ENCODE measurements around the gene KDM7A. TPM values are rescaled to one million over a fixed set of nuclear protein-coding genes. Genes with fewer than 3 reads are reported as not detected.

Gene KDM7A
- total RNA-seq, 2 experiments from 2014 or later = 6.6 to 6.8 TPM

DNA sequence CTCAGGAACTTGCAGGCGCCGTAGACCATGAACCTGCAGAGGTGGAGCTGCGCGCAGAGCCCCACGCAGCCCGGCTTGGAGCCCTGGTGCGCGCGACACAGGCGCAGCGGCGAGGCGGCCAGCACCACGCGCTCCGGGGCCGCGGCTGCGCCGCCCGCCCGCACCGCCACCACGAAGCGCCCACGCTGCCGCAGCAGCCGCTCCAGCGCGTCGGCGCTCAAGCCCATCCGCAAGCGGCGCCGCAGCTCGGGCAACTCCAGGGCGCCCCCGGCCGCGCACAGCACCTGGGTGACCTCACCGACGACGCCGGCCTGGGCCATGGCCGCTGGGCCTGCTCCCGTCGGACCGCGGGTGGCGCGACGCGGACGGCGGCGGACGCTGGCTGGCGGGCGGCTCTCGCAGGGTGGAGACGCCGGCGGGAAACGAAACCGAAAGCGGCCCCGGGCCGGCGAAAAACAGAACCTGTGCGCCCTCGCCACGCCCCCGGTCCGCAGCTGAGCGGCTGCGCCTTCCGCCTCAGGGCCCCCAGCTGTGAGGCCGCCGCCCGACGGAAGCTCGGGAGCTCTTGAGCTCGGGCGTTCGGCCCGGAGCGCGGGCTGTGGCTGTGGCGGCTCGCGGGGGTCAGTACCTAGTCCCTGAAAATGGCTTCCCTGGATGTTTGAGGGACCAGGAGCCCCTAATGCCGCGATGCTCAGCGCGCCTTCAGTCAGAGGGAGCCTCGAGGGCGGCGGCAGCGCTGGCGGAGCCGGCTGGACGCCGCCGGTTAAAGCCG is 114.1 kb downstream of the KDM7A start, which contains the start of gene PARP12:
Gene PARP12 (minus strand): TSS at position 424 of the 772 bp plus-strand sequence. CDS start 104 bp downstream, at position 320.
- CTCF ChIA-PET = no interaction called here
- POLR2A ChIA-PET = interaction anchor here (1.1 kb wide), 1 partner anchor 115 kb away, joined by 3 read pairs; no protein-coding TSS in a partner anchor

DNA sequence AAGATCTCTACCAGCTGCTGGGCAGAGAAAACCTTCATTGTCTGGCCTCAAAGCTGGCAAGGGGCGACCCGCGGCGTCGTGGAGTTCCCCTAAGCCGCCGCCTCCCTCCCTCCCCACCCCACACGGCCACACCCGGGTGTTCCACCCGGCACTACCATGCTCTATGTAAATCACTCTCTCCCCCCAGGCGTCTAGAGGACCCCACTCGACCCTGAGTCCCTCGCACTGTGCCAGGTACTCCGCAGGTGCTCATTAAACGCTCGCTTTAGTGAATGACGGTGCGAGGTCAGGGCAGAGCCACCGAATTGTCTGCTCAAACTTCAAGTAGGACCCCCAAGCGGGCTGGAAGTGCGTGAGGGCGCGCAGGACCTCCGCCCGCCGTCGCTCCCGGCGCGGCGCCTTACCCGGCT is 114.7 kb downstream of the KDM7A start:
- ChIA-PET POLR2A (interaction anchor here (1.1 kb wide), 1 partner anchor 116 kb away, joined by 3 read pairs; no protein-coding TSS in a partner anchor), CTCF (no interaction called here)

DNA sequence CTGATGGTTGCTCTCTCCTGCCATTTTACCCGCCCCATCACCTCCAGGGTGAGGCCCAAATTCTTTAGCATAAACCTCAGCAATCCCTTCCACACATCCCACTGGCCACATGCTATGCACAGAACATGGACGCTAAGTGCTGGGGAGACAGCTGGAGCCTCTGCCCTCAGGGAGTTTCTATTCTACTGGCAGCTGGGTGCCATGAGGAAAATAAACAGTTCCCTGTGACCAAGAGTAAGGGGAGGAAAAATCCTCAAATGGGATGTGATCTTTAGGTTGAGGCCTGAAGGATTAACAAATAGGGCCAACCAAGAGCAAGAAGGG is 115.2 kb downstream of the KDM7A start:
- CTCF ChIA-PET = no interaction called here

DNA sequence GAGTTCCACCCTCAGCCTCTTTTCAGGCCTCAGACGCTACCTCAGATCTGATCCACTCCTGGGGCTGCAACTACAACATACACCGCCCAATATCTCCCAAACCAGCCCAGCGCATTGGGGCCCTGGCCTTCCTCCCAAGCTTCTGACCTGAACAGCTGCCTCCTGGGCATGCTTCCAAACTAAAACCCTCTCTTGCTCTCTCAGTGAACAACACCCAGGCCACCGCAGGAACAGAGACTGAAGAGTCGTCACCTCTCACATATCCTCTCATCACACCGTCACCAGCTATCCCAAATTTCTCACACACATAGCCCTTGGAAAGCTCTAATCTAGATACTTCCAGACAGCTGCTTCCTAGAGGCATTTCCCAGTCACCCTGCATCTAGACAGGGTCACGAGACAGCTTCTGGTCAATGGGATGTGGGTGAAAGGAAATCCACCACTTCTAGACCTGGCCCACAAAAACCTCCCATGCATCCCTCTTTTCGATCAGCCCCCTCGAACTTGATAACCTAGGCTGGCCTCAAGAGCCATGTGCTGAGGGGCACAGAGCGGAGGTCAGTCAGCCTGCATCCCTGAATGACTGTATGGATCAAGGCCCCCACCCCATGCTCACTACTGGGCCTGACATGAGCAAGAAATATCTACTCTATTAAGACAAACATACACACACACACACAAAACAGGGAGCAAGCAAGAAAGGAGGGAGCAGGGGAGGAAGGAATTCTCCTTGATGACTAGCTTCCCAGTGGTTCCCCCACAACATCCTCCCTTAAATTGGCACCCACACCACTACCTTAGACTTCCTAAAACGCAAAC is 115.8 kb downstream of the KDM7A start:
- ChIA-PET POLR2A (no interaction called here), CTCF (no interaction called here)

More for the DNA sequence above, 115.2 kb downstream of the KDM7A start:
- POLR2A ChIA-PET = no interaction called here

DNA sequence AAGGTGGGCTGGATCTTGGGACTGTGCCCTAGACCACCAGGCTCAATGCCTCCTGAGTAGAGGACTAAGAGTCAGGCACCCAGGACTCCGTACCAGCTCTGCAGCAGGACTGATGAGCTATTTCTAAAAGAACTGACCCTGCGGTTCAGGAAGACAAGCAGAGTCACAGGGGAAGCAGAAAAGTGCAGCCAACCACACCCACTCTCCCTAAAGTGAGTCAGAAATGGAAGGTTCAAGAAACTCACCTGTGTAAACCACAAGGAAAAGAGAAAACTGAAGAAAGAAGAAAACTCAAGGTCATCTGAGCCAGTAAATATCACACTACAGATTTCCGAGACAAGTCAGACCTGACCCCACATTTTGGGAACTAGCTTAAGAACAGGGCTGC is 116.5 kb downstream of the KDM7A start:
- POLR2A ChIA-PET = no interaction called here
- CTCF ChIA-PET = no interaction called here

DNA sequence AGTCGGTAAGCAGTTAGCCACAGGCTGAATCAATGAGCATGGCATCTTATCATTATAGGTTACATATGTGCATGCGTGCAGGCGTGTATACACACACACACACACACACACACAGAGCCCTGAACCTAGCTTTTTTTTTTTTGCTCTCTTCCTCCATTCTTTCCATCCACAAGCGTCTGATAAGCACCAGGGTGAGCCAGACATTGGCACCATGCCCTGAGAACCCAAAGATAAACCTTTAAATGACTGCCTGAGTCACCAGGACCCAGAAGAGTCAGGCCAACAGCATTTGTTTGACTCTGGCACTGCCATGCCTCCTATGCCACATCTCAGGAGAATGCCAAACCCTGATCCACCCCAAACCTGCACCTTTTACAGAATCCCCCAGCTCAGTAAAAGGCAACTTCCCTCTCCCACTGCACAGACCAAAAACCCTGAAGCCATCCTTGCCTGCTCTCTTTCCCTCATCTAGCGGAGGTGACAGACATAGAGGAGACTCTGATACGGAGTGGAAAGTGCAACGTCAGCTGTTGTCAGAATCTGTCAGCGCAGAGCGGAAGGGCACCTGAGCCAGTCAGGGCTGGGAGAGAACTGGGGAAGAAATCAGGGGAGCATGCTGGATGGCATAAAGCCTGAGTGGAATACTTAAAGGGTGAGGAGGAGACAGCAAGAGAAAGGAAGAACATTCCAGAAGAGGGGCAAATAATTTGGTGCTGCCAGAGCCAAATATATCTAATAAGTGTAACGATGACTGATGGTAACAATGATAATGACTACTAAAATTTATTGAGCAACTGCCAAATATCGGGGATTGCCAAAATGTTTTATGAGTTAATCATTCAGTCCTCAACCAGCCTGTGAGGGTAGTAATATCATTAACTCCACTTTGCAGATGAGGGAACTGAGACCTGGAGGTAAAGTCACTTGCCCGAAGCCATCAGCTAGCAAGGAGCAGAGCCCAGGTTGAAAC is 117.2 kb downstream of the KDM7A start:
- CTCF ChIA-PET = no interaction called here
- POLR2A ChIA-PET = no interaction called here

DNA sequence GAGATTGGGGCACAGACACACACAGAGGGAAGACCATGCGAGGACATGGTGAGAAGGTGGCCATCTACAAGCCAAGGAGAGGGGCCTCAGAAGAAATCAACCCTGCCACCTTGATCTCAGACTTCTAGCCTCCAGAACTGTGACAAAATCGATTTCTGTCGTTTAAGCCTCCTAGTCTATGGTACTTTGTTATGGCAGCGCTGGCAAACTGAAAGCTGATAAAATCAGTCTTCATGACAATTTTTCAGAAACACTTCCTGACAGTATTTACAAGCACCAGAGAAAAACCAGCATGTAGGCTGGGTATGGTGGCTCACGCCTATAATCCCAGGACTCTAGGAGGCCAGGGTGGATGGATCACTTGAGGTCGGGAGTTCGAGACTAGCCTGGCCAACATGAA is 118.3 kb downstream of the KDM7A start:
- POLR2A ChIA-PET = interaction anchor here (0.7 kb wide), 1 partner anchor 52 kb away, joined by 3 read pairs; no protein-coding TSS in a partner anchor
- CTCF ChIA-PET = no interaction called here

DNA sequence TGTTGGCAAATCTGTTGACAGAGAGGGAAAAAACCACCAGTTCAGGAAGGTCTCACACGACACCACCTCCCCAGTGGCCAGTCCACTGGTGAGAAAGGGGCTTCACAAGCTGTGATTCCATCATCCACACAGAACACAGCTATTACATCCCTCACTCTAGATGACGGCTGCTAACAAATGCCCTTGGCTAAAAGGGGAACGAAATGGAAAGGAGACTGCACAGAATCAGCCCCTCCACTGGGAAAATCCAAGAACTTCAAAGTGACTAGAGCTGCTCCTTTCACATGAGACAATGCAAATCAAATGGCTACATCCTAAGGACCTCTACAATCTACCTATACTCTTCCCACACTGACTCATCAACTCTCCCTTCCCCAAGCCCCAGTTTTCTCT is 119.6 kb downstream of the KDM7A start:
- ChIA-PET CTCF (interaction anchor here (0.7 kb wide), 1 partner anchor 18 kb away, joined by 3 read pairs; no protein-coding TSS in a partner anchor), POLR2A (interaction anchor here (0.6 kb wide), 1 partner anchor 199 kb away, joined by 3 read pairs; no protein-coding TSS in a partner anchor)

DNA sequence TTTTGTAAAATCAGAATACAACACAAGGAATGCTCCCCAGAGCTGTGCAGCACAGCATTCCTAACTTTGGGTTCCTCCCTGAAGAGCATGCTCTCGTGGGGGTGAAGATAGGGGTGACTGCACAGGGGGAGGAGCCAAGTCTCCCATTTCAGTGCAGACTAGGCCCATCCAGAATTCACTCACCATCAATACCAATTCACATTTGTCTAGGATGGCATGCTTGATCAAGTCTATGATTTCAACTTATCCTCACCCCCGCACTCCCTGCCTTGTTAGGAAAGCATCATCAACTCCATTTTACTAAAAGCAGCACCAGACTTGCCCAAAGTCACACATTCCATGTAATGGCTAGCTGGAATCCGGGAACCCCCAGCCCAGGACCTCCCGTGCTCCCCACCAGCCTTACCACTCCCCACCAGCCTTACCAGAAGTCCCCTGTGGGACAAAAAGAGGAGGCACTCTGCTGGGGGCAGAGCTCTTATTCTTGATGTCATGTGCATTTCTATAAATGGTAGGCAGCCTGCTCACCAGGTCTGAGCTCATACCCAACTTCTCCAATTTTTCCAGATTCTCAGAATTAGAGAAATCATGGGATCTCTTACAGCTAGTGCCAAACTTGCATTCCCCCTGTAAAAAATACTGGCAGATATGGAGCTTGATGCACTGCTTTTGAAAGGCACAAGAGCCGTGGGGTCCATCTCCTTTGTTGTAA is 120.2 kb downstream of the KDM7A start:
- CTCF ChIA-PET = interaction anchor here (0.6 kb wide), 1 partner anchor 88 kb away, joined by 3 read pairs; no protein-coding TSS in a partner anchor
- POLR2A ChIA-PET = interaction anchor here (0.6 kb wide), 1 partner anchor 199 kb away, joined by 3 read pairs; no protein-coding TSS in a partner anchor

DNA sequence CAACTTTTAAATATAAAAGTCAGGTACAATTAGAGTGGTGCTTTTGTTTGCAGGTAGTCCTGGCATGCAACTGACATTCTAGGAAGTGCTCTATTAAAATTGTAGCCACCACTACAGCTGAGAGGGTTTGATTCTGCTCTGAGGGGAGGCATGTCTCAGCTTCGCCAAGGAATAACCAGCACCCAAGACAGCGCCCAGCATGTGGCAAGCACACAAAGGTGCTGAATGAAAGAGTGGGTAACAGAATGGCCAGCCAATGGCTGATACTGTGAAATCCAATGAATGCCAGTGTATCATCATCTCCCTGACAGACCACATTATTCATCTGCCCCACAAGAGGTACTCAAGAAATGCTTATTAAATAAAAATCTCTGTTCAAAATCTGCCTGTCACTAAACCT is 121.0 kb downstream of the KDM7A start:
- ChIA-PET CTCF (interaction anchor here (0.6 kb wide), 1 partner anchor 586 kb away, joined by 5 read pairs; no protein-coding TSS in a partner anchor), POLR2A (no interaction called here)

DNA sequence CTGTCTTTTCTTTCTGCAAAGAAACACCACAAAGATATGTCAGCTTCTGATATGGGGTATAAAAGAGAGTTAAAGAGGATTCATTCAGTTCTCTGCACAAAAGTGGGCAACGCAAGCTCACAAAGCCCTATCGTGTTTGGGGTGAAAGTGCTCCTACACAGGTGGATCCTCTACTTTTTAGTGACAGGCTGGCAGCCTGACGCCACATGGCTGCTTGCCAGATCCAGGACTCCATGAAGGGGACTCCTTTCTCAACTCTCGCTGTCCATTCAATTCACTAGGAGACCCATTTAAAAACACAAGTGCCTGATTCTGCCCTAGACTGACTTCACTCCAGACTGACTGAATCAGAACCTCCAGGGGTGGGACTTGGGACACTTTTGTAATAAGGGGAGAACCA is 122.0 kb downstream of the KDM7A start:
- POLR2A ChIA-PET = no interaction called here
- CTCF ChIA-PET = interaction anchor here (1.2 kb wide), 1 partner anchor 336 kb away, joined by 3 read pairs; no protein-coding TSS in a partner anchor

DNA sequence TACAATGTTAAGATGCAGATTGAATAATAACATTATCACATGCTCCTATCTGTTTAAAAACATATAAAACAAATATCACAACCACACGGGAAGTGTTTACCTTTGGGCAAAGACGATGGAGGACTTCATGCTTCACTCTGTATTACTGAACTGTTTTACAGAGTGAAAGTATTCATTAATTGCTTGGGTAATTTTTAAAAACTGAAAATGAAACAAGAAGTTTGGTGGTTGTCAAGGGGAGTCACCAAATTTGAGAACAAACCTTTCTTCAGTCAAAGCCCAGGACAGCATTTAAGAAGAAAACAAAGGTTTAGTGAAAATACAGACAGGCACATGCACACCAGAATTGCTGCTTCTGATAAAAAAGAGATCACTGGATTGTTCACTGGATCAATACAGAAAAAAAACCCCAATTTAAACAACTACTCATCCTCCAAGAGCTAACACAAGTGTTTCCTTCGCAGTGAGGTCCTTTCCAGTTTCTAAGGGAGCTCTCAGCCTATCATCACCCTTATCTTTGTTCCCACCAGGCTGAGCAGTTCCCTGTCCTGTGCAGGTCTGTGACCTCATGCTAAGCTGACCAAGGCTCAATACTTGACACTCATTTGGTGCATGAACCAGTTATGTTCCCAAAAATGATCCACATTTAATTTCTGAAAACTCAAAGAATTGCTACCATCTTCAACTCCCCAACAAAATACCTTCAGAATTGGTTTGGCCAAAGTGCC is 122.8 kb downstream of the KDM7A start:
- ChIA-PET CTCF (interaction anchor here (0.5 to 1.2 kb wide), 2 partner anchors 189 to 337 kb away, joined by 3 read pairs; no protein-coding TSS in a partner anchor), POLR2A (no interaction called here)

DNA sequence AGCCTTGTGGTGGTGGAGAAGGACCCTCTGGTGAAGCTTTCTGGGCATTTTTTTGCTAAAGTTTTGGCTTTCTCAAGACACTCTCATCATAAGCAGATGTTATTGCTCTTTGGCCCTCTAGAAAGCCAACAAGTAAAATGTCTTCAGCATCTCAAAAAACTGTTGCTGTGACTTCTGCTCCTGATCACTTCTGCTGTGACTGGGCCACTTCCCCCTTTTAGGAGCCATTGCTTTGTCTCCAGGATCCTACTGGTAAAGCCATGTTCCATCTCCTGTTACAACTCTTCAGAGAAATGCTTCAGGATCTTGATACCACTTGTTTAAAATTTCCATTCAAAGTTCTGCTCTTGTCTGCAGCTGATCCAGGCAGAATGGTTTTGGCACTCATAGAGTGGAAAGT is 125.0 kb downstream of the KDM7A start:
- ChIA-PET POLR2A (no interaction called here), CTCF (no interaction called here)

DNA sequence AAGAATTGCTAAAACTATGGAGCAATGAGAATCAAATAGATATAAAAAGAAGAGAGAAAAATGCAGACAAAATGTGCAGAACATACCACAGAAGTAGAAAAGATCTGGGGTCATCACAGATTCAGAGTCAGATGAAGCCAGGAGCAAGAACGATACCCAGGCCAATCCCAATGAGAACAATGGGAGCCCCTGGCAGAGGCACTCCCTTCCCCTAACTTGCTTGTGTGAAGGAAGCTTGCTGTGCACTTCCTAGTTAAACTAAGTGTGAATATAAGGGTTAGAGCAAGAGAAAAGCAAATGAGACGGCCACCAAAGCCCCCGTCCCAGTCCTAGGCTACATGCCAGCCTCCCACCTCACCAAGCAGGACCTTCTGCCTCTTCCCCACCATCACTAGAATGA is 126.7 kb downstream of the KDM7A start:
- CTCF ChIA-PET = no interaction called here
- POLR2A ChIA-PET = no interaction called here

DNA sequence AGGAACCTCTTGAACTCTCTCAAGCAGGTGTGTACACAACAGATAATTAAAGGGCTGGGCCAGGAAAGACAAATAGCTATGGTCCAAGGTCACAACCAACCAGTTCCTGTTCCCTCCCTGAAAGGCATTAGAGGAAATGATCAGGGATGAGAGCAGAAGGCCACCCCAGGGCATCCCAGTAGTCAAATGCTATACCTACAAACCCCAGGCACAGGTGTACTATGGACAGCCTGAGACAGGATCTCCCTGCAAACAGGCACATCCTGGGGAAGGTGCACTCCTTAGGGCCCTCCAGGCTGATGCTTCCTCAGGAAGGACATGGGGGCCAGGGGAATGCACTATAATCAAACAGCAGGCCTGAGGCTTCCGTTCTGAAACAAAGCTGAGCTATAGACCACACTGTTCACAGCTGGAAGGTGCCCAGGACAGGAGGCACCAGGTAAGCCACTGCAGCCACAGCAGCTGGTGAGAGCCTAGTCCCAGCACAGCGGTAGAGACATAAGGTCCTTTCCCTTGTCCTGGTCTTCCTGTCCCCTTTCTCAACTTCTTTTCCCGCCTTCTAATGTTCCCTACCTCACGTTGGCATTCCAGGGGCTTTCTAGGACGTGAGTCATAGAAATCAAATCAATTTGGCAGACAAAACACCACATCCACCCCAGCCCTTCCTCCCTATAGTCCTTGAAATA is 127.3 kb downstream of the KDM7A start:
- ChIA-PET POLR2A (no interaction called here), CTCF (no interaction called here)

DNA sequence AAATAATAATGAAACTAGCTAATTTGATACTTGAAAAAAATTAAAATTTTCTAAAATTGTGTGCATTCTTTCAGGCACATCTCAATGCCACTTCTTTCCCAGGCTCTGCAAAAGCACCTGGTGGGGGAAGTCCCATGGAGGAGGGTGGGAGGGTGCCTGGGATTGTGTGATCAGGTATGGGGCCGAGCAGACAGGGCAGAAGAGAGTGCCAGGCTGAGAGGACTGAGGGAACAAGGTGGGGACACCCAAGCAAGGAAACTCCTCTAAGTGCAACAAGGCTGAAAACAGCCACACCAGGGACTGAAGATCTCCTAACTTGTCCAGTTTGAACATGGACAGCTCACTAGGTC is 127.8 kb downstream of the KDM7A start:
- ChIA-PET CTCF (no interaction called here), POLR2A (no interaction called here)

DNA sequence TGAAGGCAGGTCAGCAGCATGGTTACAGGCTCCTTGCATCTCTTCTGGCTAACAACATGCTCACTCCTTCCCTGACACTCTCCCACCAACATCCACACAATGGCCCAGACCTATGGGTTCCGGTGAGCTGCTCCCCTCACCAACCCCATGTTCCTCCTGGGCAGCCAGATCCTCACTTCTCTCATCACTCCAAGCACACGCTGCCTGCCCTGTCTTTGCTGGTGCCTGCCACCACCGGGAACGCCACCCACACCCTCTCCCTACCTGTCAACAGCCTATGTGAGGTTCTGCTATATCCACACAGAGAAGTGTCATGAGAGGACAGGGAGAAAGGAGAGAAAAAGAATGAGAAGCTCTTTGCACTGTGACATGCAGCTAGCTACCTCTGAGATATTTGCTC is 128.6 kb downstream of the KDM7A start:
- CTCF ChIA-PET = no interaction called here
- POLR2A ChIA-PET = no interaction called here

DNA sequence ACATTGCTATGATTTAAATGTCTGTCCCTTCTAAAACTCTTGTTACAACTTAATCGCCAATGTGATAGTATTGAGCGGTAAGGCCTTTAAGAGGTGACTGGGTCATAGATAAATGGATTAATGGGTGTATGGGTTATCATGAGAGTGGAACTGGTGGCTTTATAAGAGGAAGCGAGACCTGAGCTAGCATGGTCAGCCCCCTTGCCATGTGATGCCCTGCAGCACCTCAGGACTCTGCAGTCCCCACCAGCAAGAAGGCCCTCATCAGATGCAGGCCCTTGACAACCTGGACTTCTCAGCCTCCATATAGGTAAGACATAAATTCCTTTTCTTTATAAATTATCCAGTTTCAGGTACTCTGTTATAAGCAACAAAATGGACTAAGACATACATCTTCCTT is 129.6 kb downstream of the KDM7A start:
- POLR2A ChIA-PET = no interaction called here
- CTCF ChIA-PET = no interaction called here
